HG03025 (cell line): ENCODE measurements around the gene ARHGAP24.

Experiments used
- ATAC-seq: cut with Tn5 transposase; IDR thresholded peaks from one replicate; pipeline ENCODE4 v1.9.1; 2021; ENCODE audit warnings: mild to moderate bottlenecking, moderate library complexity; ENCODE audit not compliant: unreplicated experiment, low FRiP score

Gene ARHGAP24

GRCh38 chr4:85728464-85728863 lies 253.5 kb downstream of the ARHGAP24 start:
- no peak for ATAC-seq

- ATAC-seq, result peak; percentile 58
Observed at GRCh38 chr4:85732124-85732523, 257.2 kb downstream of the ARHGAP24 start.

- ATAC-seq, result no peak
Observed at GRCh38 chr4:85733798-85734197, 258.8 kb downstream of the ARHGAP24 start.

GRCh38 chr4:85734424-85734831 lies 259.5 kb downstream of the ARHGAP24 start:
- no peak for ATAC-seq

GRCh38 chr4:85736571-85736970 lies 261.6 kb downstream of the ARHGAP24 start:
- ATAC-seq, result no peak

GRCh38 chr4:85737254-85737653 lies 262.3 kb downstream of the ARHGAP24 start:
- no peak for ATAC-seq

- ATAC-seq, result no peak
Observed at GRCh38 chr4:85738721-85739120, 263.8 kb downstream of the ARHGAP24 start.

GRCh38 chr4:85740431-85740861 lies 265.5 kb downstream of the ARHGAP24 start:
- no peak for ATAC-seq

GRCh38 chr4:85741381-85741780 lies 266.4 kb downstream of the ARHGAP24 start:
- ATAC-seq, result no peak

GRCh38 chr4:85741921-85742591 lies 267.1 kb downstream of the ARHGAP24 start:
- ATAC-seq, result no peak

- no peak for ATAC-seq
Observed at GRCh38 chr4:85744950-85745349, 270.0 kb downstream of the ARHGAP24 start.

GRCh38 chr4:85745939-85746338 lies 271.0 kb downstream of the ARHGAP24 start:
- no peak for ATAC-seq

GRCh38 chr4:85747882-85748491 lies 273.0 kb downstream of the ARHGAP24 start:
- peak; percentile 55 for ATAC-seq

GRCh38 chr4:85748654-85749053 lies 273.7 kb downstream of the ARHGAP24 start:
- no peak for ATAC-seq

- no peak for ATAC-seq
Observed at GRCh38 chr4:85751866-85752265, 276.9 kb downstream of the ARHGAP24 start.

GRCh38 chr4:85755285-85755684 lies 280.3 kb downstream of the ARHGAP24 start:
- ATAC-seq, result no peak

- no peak for ATAC-seq
Observed at GRCh38 chr4:85756938-85757337, 282.0 kb downstream of the ARHGAP24 start.

- no peak for ATAC-seq
Observed at GRCh38 chr4:85759388-85759787, 284.4 kb downstream of the ARHGAP24 start.

- no peak for ATAC-seq
Observed at GRCh38 chr4:85760511-85760910, 285.6 kb downstream of the ARHGAP24 start.

- no peak for ATAC-seq
Observed at GRCh38 chr4:85761803-85762528, 287.0 kb downstream of the ARHGAP24 start.

GRCh38 chr4:85762529-85762871 lies 287.6 kb downstream of the ARHGAP24 start:
- no peak for ATAC-seq

GRCh38 chr4:85763202-85763601 lies 288.3 kb downstream of the ARHGAP24 start:
- ATAC-seq, result no peak
